GM21825 (cell line): ENCODE measurements around the gene PPP1R26.

Experiments used
- ATAC-seq: cut with Tn5 transposase; IDR thresholded peaks from one replicate; pipeline ENCODE4 v1.9.1; 2021; ENCODE audit warnings: mild to moderate bottlenecking, moderate library complexity; ENCODE audit not compliant: unreplicated experiment

The PPP1R26 gene

GRCh38 chr9:135463140-135463539 lies 16.4 kb upstream of the PPP1R26 start:
- no peak for ATAC-seq

- no peak for ATAC-seq
These were observed 15.4 kb upstream of the PPP1R26 start for GRCh38 chr9:135464181-135464580.

- no peak for ATAC-seq
These were observed 10.6 kb upstream of the PPP1R26 start for GRCh38 chr9:135468854-135469521.

- ATAC-seq, result no peak
These were observed 7.6 kb upstream of the PPP1R26 start for GRCh38 chr9:135471791-135472640.

- no peak for ATAC-seq
These were observed 5.5 kb upstream of the PPP1R26 start for GRCh38 chr9:135473972-135474543.

GRCh38 chr9:135474915-135475314 lies 4.7 kb upstream of the PPP1R26 start:
- no peak for ATAC-seq

GRCh38 chr9:135476561-135477355 lies 2.8 kb upstream of the PPP1R26 start:
- ATAC-seq, result no peak

GRCh38 chr9:135478191-135478590 lies 1.4 kb upstream of the PPP1R26 start:
- ATAC-seq, result no peak

- no peak for ATAC-seq
These were observed 633 bp upstream of the PPP1R26 start for GRCh38 chr9:135478829-135479468.

GRCh38 chr9:135480071-135480939 lies 723 bp downstream of the PPP1R26 start:
- ATAC-seq, result no peak

- no peak for ATAC-seq
These were observed 1.3 kb downstream of the PPP1R26 start for GRCh38 chr9:135480940-135481310.

- no peak for ATAC-seq
These were observed 2.6 kb downstream of the PPP1R26 start for GRCh38 chr9:135482015-135482754.

GRCh38 chr9:135484460-135485277 lies 5.1 kb downstream of the PPP1R26 start:
- no peak for ATAC-seq

- ATAC-seq, result no peak
These were observed 5.8 kb downstream of the PPP1R26 start for GRCh38 chr9:135485385-135485784.

GRCh38 chr9:135485832-135486231 lies 6.2 kb downstream of the PPP1R26 start:
- no peak for ATAC-seq

- no peak for ATAC-seq
These were observed 6.9 kb downstream of the PPP1R26 start for GRCh38 chr9:135486267-135487065.

- no peak for ATAC-seq
These were observed 7.9 kb downstream of the PPP1R26 start for GRCh38 chr9:135487281-135488012.
